Adipocyte (in vitro differentiated cells): ENCODE data around the gene RALGPS1.

ENCODE experiments used
- DNase-seq: peaks from one replicate; pipeline ENCODE4 v3.0.0-alpha.2; 2015; ENCODE audit warnings: low read depth
- H3K27me3 ChIP-seq: replicated peaks from 2 replicates; pipeline ENCODE4 v1.7.0; 2013; ENCODE audit warnings: mild to moderate bottlenecking, low read length, moderate library complexity; ENCODE audit not compliant: control insufficient read depth, insufficient read depth
- H3K36me3 ChIP-seq: 2 replicates; pipeline ENCODE4 v1.7.0; 2013; ENCODE audit warnings: low read length, mild to moderate bottlenecking, moderate library complexity; ENCODE audit not compliant: control insufficient read depth, insufficient read depth, severe bottlenecking
- H3K4me1 ChIP-seq: 2 replicates; pipeline ENCODE4 v1.7.0; 2013; ENCODE audit warnings: mild to moderate bottlenecking, low read length, moderate library complexity; ENCODE audit not compliant: control insufficient read depth, insufficient read depth
- H3K4me3 ChIP-seq: 2 replicates; pipeline ENCODE4 v1.7.0; 2013; ENCODE audit warnings: mild to moderate bottlenecking, low read length, moderate library complexity
- H3K9ac ChIP-seq: 2 replicates; pipeline ENCODE4 v1.7.0; 2013; ENCODE audit warnings: mild to moderate bottlenecking, low read length, moderate library complexity
- H3K9me3 ChIP-seq: 2 replicates; pipeline ENCODE4 v1.7.0; 2013; ENCODE audit warnings: mild to moderate bottlenecking, low read length, moderate library complexity; ENCODE audit not compliant: control insufficient read depth

RALGPS1 gene

DNA sequence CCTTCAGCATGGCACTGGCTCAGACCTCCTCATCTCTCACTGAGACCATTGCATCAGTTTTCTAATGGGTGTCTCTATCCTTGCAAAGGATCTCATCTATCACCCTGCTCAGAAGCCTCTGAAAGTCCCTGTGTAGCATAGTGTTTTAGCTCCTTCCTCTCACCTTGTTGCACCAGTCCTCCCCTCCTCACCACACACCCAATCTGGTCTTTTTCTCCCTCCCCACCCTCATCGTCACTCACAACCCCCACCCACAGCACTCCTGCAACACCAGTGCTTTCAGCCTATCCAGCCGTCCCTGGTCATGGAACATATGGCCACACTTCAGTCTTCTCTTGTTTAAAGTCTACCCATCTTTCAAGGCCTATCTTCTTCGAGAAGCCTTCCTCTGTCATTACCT is 133.4 kb downstream of the RALGPS1 start:
- Histone ChIP-seq H3K9me3 (no peaks in the 10 kb centered on the region), H3K36me3 (no peaks in the 10 kb centered on the region), H3K4me3 (no peak overlapping the region), H3K4me1 (peaks cover 11% of the 10 kb centered on the region), H3K27me3 (no peaks in the 10 kb centered on the region), H3K9ac (no peak overlapping the region)
- no peak for DNase-seq

DNA sequence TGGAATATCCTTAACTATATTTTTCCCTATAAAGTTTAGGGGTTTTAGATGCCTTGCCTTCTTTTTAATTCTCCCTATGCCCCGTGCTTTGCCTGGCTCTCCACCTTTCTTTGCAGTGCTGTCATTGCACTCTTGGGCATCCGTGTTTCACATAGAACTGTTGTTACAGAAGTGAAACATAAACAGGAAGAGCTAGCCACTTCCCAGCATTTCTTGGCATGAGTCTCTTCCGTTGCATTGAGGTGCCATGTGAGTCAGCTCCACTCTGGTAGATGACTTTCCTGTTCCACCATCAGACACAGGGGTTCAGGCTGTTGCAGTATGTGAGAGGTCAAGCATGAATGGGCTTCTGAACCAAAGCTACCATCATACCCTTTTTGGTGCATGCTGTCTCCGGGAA is 134.5 kb downstream of the RALGPS1 start:
- peak; percentile 68 for DNase-seq
- Histone ChIP-seq H3K4me1 (peaks cover 11% of the 10 kb centered on the region), H3K4me3 (peak overlapping the region; percentile 8), H3K27me3 (no peaks in the 10 kb centered on the region), H3K36me3 (no peaks in the 10 kb centered on the region), H3K9me3 (no peaks in the 10 kb centered on the region), H3K9ac (no peak overlapping the region)

DNA sequence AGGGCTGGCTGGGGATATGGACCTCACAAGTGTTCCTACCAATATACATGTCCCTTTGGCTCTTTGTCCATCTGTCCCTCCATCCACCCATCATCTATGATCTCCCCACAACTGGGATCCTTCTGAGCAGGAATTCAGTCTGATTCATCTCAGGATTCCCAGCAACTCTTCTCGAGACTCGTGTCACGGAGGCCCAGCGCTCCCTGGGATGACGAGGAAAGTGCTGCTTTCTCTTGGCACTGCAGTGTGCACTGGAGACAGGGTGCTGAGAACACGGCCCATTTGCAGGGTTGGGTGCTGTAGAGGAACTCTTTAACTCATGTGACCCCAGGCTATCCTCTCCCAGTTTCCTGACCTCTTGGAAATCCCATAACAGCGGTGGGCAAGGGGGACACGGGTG is 135.0 kb downstream of the RALGPS1 start:
- Histone ChIP-seq H3K9me3 (no peaks in the 10 kb centered on the region), H3K4me3 (no peak overlapping the region), H3K9ac (no peak overlapping the region), H3K4me1 (peaks cover 11% of the 10 kb centered on the region), H3K36me3 (no peaks in the 10 kb centered on the region), H3K27me3 (no peaks in the 10 kb centered on the region)
- DNase-seq, result no peak

DNA sequence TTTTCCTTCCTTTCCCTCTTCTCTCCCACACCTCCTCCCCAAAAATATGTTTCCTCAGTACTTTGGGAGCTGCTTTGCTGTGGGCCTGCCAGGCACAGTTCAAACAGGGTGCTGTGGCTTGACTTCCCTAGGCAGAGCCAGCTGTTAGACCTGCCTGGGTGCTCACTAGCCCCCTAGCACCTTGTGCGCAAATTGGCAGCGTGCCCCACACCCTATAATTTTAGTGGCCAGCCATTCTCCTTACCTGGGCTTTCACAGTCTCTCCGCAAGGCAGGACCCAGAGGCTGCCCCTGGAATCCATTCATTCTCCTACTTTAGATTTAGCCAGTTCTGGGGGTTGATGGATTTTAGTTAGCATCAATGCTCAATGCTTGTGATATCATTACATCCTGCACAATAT is 135.6 kb downstream of the RALGPS1 start:
- H3K27me3 ChIP-seq, result no peaks in the 10 kb centered on the region
- no peak for DNase-seq
- H3K4me1 ChIP-seq, result peaks cover 11% of the 10 kb centered on the region
- no peak overlapping the region for H3K9ac ChIP-seq
- no peaks in the 10 kb centered on the region for H3K9me3 ChIP-seq
- H3K36me3 ChIP-seq, result no peaks in the 10 kb centered on the region
- H3K4me3 ChIP-seq, result no peak overlapping the region

DNA sequence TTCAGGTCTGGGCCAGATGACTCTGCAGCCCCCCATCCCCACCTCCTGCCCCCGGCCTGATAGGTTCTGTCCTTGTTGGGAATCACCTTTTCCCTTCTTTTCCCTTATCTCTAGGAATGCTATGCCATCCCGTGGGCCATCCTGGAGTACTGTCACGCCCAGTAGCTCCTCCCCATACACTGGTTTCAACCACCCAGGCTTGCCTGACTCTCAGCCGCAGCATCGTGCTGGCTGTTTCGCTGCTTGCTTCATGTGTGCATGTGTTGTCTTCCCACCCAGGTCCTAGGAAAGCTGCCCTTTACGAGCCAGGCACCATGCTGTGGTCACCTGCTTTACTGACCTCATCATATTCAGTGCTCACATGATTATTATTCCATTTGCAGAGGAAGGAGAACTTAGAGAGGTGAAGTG is 136.0 kb downstream of the RALGPS1 start:
- Histone ChIP-seq H3K4me1 (peaks cover 11% of the 10 kb centered on the region), H3K9ac (no peak overlapping the region), H3K4me3 (no peak overlapping the region), H3K36me3 (no peaks in the 10 kb centered on the region), H3K9me3 (no peaks in the 10 kb centered on the region), H3K27me3 (no peaks in the 10 kb centered on the region)
- no peak for DNase-seq

DNA sequence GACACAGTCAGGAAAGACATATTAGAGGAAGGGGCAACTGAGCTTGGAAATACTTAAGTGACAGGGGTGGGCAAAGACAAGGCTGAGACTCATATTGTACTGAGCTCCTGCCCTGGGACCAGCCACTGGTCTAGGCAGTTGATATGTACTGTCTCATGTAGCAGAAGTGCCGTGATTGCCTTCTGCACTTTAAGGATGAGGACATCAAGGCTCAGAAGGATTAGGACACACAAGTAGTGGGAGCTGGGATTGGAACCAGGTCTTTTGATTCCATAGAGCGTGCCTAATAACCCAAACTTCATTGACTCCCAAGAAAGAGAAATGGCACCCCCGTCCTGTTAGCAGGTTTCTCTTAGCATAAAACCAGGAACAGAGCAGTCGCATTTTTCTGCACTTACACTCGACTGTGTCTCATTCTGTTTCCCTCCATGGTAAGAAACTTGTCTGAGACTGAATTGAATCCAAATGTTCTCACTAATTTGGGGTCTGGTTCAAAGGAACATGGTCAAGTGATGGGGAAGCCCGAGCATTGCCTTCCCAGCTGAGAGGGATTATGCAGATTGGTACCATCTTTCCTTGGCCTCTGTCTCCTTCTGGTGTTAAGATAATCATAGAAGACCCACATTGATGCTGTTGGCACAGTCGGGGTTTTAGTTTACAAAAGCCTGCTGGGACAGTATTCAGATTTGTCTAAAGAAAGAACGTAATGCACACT is 137.5 kb downstream of the RALGPS1 start:
- H3K36me3 ChIP-seq, result no peaks in the 10 kb centered on the region
- H3K9me3 ChIP-seq, result no peaks in the 10 kb centered on the region
- H3K27me3 ChIP-seq, result no peaks in the 10 kb centered on the region
- H3K9ac ChIP-seq, result no peak overlapping the region
- peaks cover 11% of the 10 kb centered on the region for H3K4me1 ChIP-seq
- DNase-seq, result no peak
- H3K4me3 ChIP-seq, result no peak overlapping the region

DNA sequence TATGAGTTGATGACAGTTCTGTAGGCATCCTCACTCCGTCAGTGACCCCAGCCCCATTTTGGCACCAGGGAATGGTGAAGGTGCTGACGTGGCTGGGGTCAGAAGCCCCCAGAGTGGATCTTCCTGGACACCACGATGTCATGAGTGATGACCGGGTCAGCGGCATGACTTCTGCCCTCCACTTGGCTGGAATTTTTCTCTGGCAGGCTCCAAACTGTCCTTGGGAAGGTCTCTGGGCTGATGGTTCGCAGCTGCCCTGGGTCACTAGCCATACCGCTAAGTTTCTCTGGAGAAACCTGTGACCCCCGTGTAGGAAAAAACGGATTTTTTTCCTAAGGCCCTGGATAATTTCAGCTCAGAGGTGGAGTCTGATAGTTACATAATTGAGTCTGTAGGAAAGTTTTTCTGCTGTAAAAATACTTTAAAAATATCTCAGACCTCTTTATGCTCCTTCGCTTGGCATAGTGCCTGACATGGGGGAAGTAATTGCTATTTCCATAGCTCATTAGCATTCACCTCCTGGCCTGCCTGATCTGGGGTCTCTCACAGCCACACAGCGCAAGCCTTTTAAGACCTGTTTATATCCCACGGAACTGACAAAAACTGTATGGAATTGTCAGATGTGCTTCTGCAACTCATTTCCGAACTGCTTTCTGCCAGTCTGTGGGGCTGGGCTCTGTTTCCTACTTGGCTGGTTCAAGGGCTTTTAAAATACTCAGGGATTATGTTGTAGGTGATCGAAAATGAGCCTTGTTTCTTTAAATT is 138.7 kb downstream of the RALGPS1 start:
- peaks cover 17% of the 10 kb centered on the region for H3K4me1 ChIP-seq
- H3K4me3 ChIP-seq, result no peak overlapping the region
- H3K27me3 ChIP-seq, result no peaks in the 10 kb centered on the region
- H3K9me3 ChIP-seq, result no peaks in the 10 kb centered on the region
- H3K36me3 ChIP-seq, result no peaks in the 10 kb centered on the region
- no peak overlapping the region for H3K9ac ChIP-seq
- DNase-seq, result no peak

DNA sequence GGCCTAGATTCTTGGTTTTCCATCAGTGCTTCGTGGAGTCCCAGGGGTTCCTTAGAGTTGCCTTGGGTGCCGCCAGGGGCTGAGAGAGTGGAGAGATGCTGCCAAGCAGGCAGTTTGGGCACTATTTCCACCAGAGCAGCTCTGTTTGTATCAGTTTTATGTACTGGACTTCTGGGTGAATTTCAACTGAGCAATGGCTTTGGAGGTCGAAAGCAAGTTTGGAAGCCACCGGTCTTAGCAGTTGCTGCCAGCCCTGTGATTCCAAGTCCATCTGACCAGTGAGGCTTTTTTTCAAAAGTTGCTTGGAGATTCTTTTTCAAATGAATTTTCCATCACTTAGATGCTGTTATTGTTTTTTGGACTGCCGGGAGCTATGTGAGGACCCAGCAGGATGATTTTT is 139.4 kb downstream of the RALGPS1 start:
- Histone ChIP-seq H3K27me3 (no peaks in the 10 kb centered on the region), H3K4me1 (peaks cover 21% of the 10 kb centered on the region), H3K36me3 (no peaks in the 10 kb centered on the region), H3K9ac (no peak overlapping the region), H3K4me3 (no peak overlapping the region), H3K9me3 (no peaks in the 10 kb centered on the region)
- DNase-seq, result no peak

DNA sequence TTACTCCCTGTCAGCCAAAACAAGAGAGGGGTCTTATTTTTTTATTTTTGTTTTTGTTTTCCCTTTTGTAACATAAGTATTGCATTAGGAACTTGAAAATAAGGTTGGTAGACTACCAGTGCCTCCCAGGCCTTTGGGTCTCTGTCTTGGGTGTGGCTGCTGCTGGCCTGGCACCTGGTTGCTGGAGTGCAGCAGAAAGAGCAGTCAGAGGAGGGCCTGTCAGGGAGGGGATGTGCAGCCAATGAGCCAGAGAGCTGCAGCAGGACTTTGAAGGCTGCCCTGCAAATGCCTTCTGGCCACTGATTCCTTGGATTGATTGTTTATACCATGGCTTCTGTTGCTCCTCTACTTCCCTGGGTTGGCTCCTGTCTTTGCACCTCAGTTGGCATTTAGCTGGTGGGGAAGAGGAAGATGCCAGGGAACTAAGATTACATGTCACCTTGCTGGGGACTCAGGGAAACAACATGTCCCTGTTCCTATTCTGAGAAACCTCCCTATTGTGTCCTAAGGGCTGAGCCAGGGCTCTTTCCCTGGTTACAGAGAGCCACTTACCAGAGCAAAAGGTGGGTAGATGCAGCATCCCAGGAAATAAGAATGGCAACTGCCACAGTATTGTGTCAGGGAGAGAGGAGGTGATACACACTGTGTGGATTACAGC is 141.3 kb downstream of the RALGPS1 start:
- no peak for DNase-seq
- Histone ChIP-seq H3K4me3 (no peak overlapping the region), H3K36me3 (no peaks in the 10 kb centered on the region), H3K4me1 (peaks cover 27% of the 10 kb centered on the region), H3K9ac (no peak overlapping the region), H3K9me3 (no peaks in the 10 kb centered on the region), H3K27me3 (no peaks in the 10 kb centered on the region)

DNA sequence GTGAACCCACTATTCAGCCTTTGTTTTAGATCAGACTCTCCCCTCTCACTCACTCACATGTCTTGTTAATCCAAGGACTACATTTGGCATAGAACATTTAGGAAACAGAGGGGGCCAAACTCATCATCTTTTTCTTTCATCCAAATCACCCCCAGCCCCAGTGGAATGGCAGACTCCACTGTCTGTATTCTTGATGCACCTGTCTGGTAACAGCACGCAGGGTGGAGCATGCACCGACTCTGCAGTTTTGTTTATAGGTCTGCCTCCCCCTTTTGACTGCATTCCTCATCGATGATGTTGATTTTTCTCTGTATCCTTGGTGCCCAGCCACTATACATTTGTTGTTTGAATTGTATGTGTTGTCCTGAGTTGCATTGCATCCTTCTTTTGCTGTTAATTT is 141.9 kb downstream of the RALGPS1 start:
- Histone ChIP-seq H3K27me3 (no peaks in the 10 kb centered on the region), H3K9me3 (no peaks in the 10 kb centered on the region), H3K4me1 (peaks cover 27% of the 10 kb centered on the region), H3K4me3 (no peak overlapping the region), H3K36me3 (no peaks in the 10 kb centered on the region), H3K9ac (no peak overlapping the region)
- no peak for DNase-seq

DNA sequence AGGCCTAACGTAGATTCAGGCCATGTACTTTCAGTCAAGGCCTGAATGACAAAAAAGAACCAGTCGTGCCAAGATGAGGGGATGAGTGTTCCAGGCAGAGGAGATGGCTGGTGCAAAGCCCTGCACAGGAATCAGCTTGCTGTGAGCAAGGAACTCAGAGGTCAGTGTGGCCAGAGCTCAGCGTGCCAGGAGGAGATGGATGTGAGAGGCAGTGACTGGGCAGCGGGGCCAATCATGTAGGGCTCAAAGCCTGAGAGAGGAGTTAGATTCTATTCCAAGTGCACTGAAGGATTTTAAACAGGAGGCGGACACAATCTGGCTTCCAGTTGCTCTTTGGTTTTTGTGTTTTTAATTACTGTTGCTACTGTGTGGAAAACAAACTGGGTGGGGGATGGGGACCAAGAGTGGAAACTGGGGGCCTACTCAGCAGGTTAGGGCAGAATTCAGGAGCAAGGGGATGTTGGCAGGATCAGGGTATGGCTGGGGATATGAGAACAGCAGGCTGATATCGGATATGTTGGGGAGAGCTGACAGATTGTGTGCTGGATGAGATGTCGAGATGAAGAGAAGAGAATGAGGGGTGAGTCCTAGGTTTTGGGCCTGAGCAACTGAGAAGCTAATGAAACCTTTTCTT is 143.5 kb downstream of the RALGPS1 start:
- Histone ChIP-seq H3K27me3 (no peaks in the 10 kb centered on the region), H3K4me1 (peaks cover 27% of the 10 kb centered on the region), H3K9ac (no peak overlapping the region), H3K36me3 (no peaks in the 10 kb centered on the region), H3K4me3 (no peak overlapping the region), H3K9me3 (no peaks in the 10 kb centered on the region)
- peak; percentile 10 for DNase-seq
